Naive B cell (primary cell): ENCODE results near the gene MRI1. TPM values are rescaled to one million over a fixed set of nuclear protein-coding genes. Genes with fewer than 3 reads are reported as not detected.
"Not testable (repeated sequence)": the region's sequence is repeated elsewhere in the genome, so short reads cannot be mapped to it uniquely, and the experiment has no call there.

Source experiments
- ATAC-seq, 2 donors: fragments of 150-1000 bp; cut with Tn5 transposase; 2 replicates each; pipeline ENCODE4 v1.10.0; 2021; ENCODE audit warnings: low read depth in 2 of 2, mild to moderate bottlenecking in 2 of 2, moderate library complexity in 2 of 2
- DNase-seq: peaks from one replicate; pipeline ENCODE4 v3.0.0; 2022
- H3K27ac Mint-ChIP-seq, 6 donors: one replicate each; pipeline ENCODE4 v1.8.0; 2020 to 2022; ENCODE audit warnings: mild to moderate bottlenecking in 6 of 6, mixed read lengths in 6 of 6, moderate library complexity in 5 of 6, inconsistent platforms in 2 of 6
- H3K27me3 Mint-ChIP-seq, 3 donors: one replicate each; pipeline ENCODE4 v1.8.0; 2021 to 2022; ENCODE audit warnings: mixed read lengths in 3 of 3, mild to moderate bottlenecking in 1 of 3
- H3K36me3 Mint-ChIP-seq, 2 donors: one replicate each; pipeline ENCODE4 v1.8.0; 2020 to 2022; ENCODE audit warnings: mixed read lengths in 2 of 2, inconsistent platforms in 1 of 2, mild to moderate bottlenecking in 1 of 2
- H3K4me1 Mint-ChIP-seq, 3 donors: one replicate each; pipeline ENCODE4 v1.8.0; 2020 to 2022; ENCODE audit warnings: mixed read lengths in 3 of 3, inconsistent platforms in 1 of 3, mild to moderate bottlenecking in 1 of 3, moderate library complexity in 1 of 3
- H3K4me3 Mint-ChIP-seq, 8 donors: one replicate each; pipeline ENCODE4 v1.8.0; 2020 to 2022; ENCODE audit warnings: mild to moderate bottlenecking in 8 of 8, mixed read lengths in 8 of 8, moderate library complexity in 8 of 8, inconsistent platforms in 2 of 8
- H3K9me3 Mint-ChIP-seq, 7 donors: one replicate each; pipeline ENCODE4 v1.8.0; 2020 to 2022; ENCODE audit warnings: mixed read lengths in 7 of 7, mild to moderate bottlenecking in 5 of 7, inconsistent platforms in 2 of 7, moderate library complexity in 1 of 7
- polyA plus RNA-seq, 6 donors: library from polyadenylated mRNA; unstranded; fragments of 300-500 nt; fragmentation: Illumina TruSeq; gene quantifications; one replicate each; pipeline ENCODE4 v1.2.3, GENCODE V29; 2021; ENCODE audit warnings: low read depth in 6 of 6

MRI1 gene
- polyA plus RNA-seq, 6 donors from 2014 or later, result 4.7 to 18.3 (median 8.2) TPM

- DNase-seq (no peak), ATAC-seq (no peak)
- Mint-ChIP-seq H3K36me3 (peaks cover 0 to 3% of the 10 kb centered on the region in 2 donors), H3K4me3 (peak overlapping the region in 2 of 8 donors; percentile 1 to 10), H3K27me3 (no peaks in the 10 kb centered on the region), H3K27ac (peak overlapping the region in 1 of 6 donors; percentile 56), H3K4me1 (peaks cover 0 to 13% (median 0%) of the 10 kb centered on the region in 3 donors), H3K9me3 (no peaks in the 10 kb centered on the region)
These were observed 21.6 kb upstream of the MRI1 start for GRCh38 chr19:13742756-13743155.

GRCh38 chr19:13744174-13744573, 20.1 kb upstream of the MRI1 start:
- DNase-seq (no peak), ATAC-seq (no peak)
- Mint-ChIP-seq H3K27ac (peak overlapping the region in 1 of 6 donors; percentile 16), H3K36me3 (peaks cover 0 to 3% of the 10 kb centered on the region in 2 donors), H3K27me3 (no peaks in the 10 kb centered on the region), H3K4me1 (peaks cover 9 to 24% (median 12%) of the 10 kb centered on the region in 3 donors), H3K4me3 (no peak overlapping the region), H3K9me3 (no peaks in the 10 kb centered on the region)

GRCh38 chr19:13747098-13747453, 17.2 kb upstream of the MRI1 start:
- no peaks in the 10 kb centered on the region for H3K27me3 Mint-ChIP-seq
- H3K4me3 Mint-ChIP-seq, result peak overlapping the region; percentile 83 to 93 (median 91)
- H3K9me3 Mint-ChIP-seq, result no peaks in the 10 kb centered on the region
- peaks cover 15 to 36% (median 27%) of the 10 kb centered on the region in 3 donors for H3K4me1 Mint-ChIP-seq
- peak overlapping the region in 5 of 6 donors; percentile 39 to 97 (median 91) for H3K27ac Mint-ChIP-seq
- DNase-seq, result no peak
- H3K36me3 Mint-ChIP-seq, result no peaks in the 10 kb centered on the region
- no peak for ATAC-seq

GRCh38 chr19:13748169-13748828, 16.0 kb upstream of the MRI1 start:
- no peaks in the 10 kb centered on the region for H3K36me3 Mint-ChIP-seq
- H3K9me3 Mint-ChIP-seq, result no peaks in the 10 kb centered on the region
- peak overlapping the region; percentile 88 to 97 (median 94) for H3K27ac Mint-ChIP-seq
- peak; percentile 4 to 5 for ATAC-seq
- DNase-seq, result no peak
- peaks cover 15 to 36% (median 27%) of the 10 kb centered on the region in 3 donors for H3K4me1 Mint-ChIP-seq
- H3K4me3 Mint-ChIP-seq, result peak overlapping the region; percentile 83 to 93 (median 91)
- H3K27me3 Mint-ChIP-seq, result no peaks in the 10 kb centered on the region

- peaks cover 12 to 14% of the 10 kb centered on the region in 2 donors for H3K36me3 Mint-ChIP-seq
- H3K4me1 Mint-ChIP-seq, result peaks cover 19 to 39% (median 32%) of the 10 kb centered on the region in 3 donors
- no peaks in the 10 kb centered on the region for H3K9me3 Mint-ChIP-seq
- H3K27me3 Mint-ChIP-seq, result no peaks in the 10 kb centered on the region
- H3K4me3 Mint-ChIP-seq, result peak overlapping the region in 1 of 8 donors; percentile 12
- DNase-seq, result no peak
- H3K27ac Mint-ChIP-seq, result peak overlapping the region in 2 of 6 donors; percentile 56 to 74
- ATAC-seq, result no peak
These were observed 12.9 kb upstream of the MRI1 start for GRCh38 chr19:13751436-13751835.

GRCh38 chr19:13753622-13754021, 10.7 kb upstream of the MRI1 start:
- H3K4me1 Mint-ChIP-seq, result peaks cover 17 to 25% (median 23%) of the 10 kb centered on the region in 3 donors
- not testable (repeated sequence) for DNase-seq, ATAC-seq, H3K4me3 Mint-ChIP-seq, H3K9me3 Mint-ChIP-seq, H3K27me3 Mint-ChIP-seq
- H3K27ac Mint-ChIP-seq, result peak overlapping the region in 1 of 6 donors; percentile 58
- peaks cover 12 to 22% of the 10 kb centered on the region in 2 donors for H3K36me3 Mint-ChIP-seq

- Mint-ChIP-seq H3K4me3 (no peak overlapping the region), H3K36me3 (peaks cover 12 to 23% of the 10 kb centered on the region in 2 donors)
These were observed 8.1 kb upstream of the MRI1 start for GRCh38 chr19:13756210-13756609.

GRCh38 chr19:13757805-13758772, 6.2 kb upstream of the MRI1 start:
- Mint-ChIP-seq H3K4me3 (peak overlapping the region in 2 of 8 donors; percentile 5 to 39), H3K9me3 (no peaks in the 10 kb centered on the region), H3K27me3 (no peaks in the 10 kb centered on the region), H3K4me1 (peaks cover 5 to 9% (median 8%) of the 10 kb centered on the region in 3 donors), H3K27ac (peak overlapping the region in 2 of 6 donors; percentile 6 to 68), H3K36me3 (peaks cover 12 to 23% of the 10 kb centered on the region in 2 donors)
- ATAC-seq (no peak), DNase-seq (no peak)

More at GRCh38 chr19:13756210-13756609, 8.1 kb upstream of the MRI1 start:
- DNase-seq, result no peak
- peaks cover 5 to 9% (median 6%) of the 10 kb centered on the region in 3 donors for H3K4me1 Mint-ChIP-seq
- no peaks in the 10 kb centered on the region for H3K27me3 Mint-ChIP-seq
- ATAC-seq, result no peak
- H3K27ac Mint-ChIP-seq, result peak overlapping the region in 1 of 6 donors; percentile 32
- no peaks in the 10 kb centered on the region for H3K9me3 Mint-ChIP-seq

- Mint-ChIP-seq H3K9me3 (no peaks in the 10 kb centered on the region), H3K27ac (no peak overlapping the region), H3K4me1 (peaks cover 5 to 14% (median 13%) of the 10 kb centered on the region in 3 donors), H3K36me3 (peaks cover 12 to 23% of the 10 kb centered on the region in 2 donors), H3K27me3 (no peaks in the 10 kb centered on the region), H3K4me3 (peak overlapping the region in 1 of 8 donors; percentile 5)
- ATAC-seq, result no peak
- DNase-seq, result no peak
These were observed 5.5 kb upstream of the MRI1 start for GRCh38 chr19:13758795-13759194.

- ATAC-seq (no peak), DNase-seq (no peak)
- Mint-ChIP-seq H3K36me3 (peaks cover 1 to 9% of the 10 kb centered on the region in 2 donors), H3K4me3 (peak overlapping the region in 2 of 8 donors; percentile 44 to 53), H3K27ac (no peak overlapping the region), H3K27me3 (no peaks in the 10 kb centered on the region), H3K4me1 (peaks cover 9 to 24% (median 20%) of the 10 kb centered on the region in 3 donors), H3K9me3 (no peaks in the 10 kb centered on the region)
These were observed 2.9 kb upstream of the MRI1 start for GRCh38 chr19:13761423-13761822.

GRCh38 chr19:13762635-13763235, 1.6 kb upstream of the MRI1 start:
- H3K4me3 Mint-ChIP-seq, result peak overlapping the region in 4 of 8 donors; percentile 76 to 85 (median 81)
- no peaks in the 10 kb centered on the region for H3K9me3 Mint-ChIP-seq
- peaks cover 0 to 9% of the 10 kb centered on the region in 2 donors for H3K36me3 Mint-ChIP-seq
- no peaks in the 10 kb centered on the region for H3K27me3 Mint-ChIP-seq
- ATAC-seq (no peak), DNase-seq (no peak)
- H3K4me1 Mint-ChIP-seq, result peaks cover 9 to 24% (median 20%) of the 10 kb centered on the region in 3 donors
- no peak overlapping the region for H3K27ac Mint-ChIP-seq

GRCh38 chr19:13763265-13763664, 1.1 kb upstream of the MRI1 start:
- H3K4me3 Mint-ChIP-seq, result peak overlapping the region in 7 of 8 donors; percentile 59 to 91 (median 81)
- H3K36me3 Mint-ChIP-seq, result peaks cover 0 to 5% of the 10 kb centered on the region in 2 donors
- ATAC-seq (no peak), DNase-seq (no peak)
- H3K4me1 Mint-ChIP-seq, result peaks cover 9 to 24% (median 18%) of the 10 kb centered on the region in 3 donors
- H3K27ac Mint-ChIP-seq, result no peak overlapping the region
- H3K27me3 Mint-ChIP-seq, result no peaks in the 10 kb centered on the region
- no peaks in the 10 kb centered on the region for H3K9me3 Mint-ChIP-seq
